ENCODE results near the gene MMAA. TPM values are rescaled to one million over a fixed set of nuclear protein-coding genes. Genes with fewer than 3 reads are reported as not detected.
"Not testable (repeated sequence)": the region's sequence is repeated elsewhere in the genome, so short reads cannot be mapped to it uniquely, and the experiment has no call there.

Gene MMAA
- total RNA-seq = 10 to 100 TPM in 5 of 9 donors, 1 to 10 TPM in 4; 4.8 to 19.3 (median 12.0) TPM
- polyA plus RNA-seq = 10 to 100 TPM; 19.0 to 19.9 (median 19.3) TPM
- long read RNA-seq, donor 1, full-length matches to known transcripts = 2 of 2 reads
- long read RNA-seq, donor 1, partial matches to known transcripts = 0 of 2 reads
- long read RNA-seq, donor 1, other reads (novel, unspliced or antisense) = 0 of 2 reads
- long read RNA-seq, donor 2, full-length matches to known transcripts = 5 of 5 reads
- long read RNA-seq, donor 2, partial matches to known transcripts = 0 of 5 reads
- long read RNA-seq, donor 2, other reads (novel, unspliced or antisense) = 0 of 5 reads
- long read RNA-seq, donor 3, full-length matches to known transcripts = 3 of 3 reads
- long read RNA-seq, donor 3, partial matches to known transcripts = 0 of 3 reads
- long read RNA-seq, donor 3, other reads (novel, unspliced or antisense) = 0 of 3 reads
- long read RNA-seq, donor 4, partial matches to known transcripts = 1 of 3 reads
- long read RNA-seq, donor 4, other reads (novel, unspliced or antisense) = 2 of 3 reads
- long read RNA-seq, donor 5, full-length matches to known transcripts = 11 of 14 reads
- long read RNA-seq, donor 5, partial matches to known transcripts = 2 of 14 reads
- long read RNA-seq, donor 5, other reads (novel, unspliced or antisense) = 1 of 14 reads
- long read RNA-seq, donor 6, partial matches to known transcripts = 1 of 2 reads
- long read RNA-seq, donor 6, other reads (novel, unspliced or antisense) = 1 of 2 reads
- long read RNA-seq, donor 7, full-length matches to known transcripts = 1 of 1 reads
- long read RNA-seq, donor 7, partial matches to known transcripts = 0 of 1 reads
- long read RNA-seq, donor 7, other reads (novel, unspliced or antisense) = 0 of 1 reads
- long read RNA-seq, donor 8, full-length matches to known transcripts = 3 of 3 reads
- long read RNA-seq, donor 8, partial matches to known transcripts = 0 of 3 reads
- long read RNA-seq, donor 8, other reads (novel, unspliced or antisense) = 0 of 3 reads
- long read RNA-seq, donor 9, full-length matches to known transcripts = 1 of 1 reads
- long read RNA-seq, donor 9, partial matches to known transcripts = 0 of 1 reads
- long read RNA-seq, donor 9, other reads (novel, unspliced or antisense) = 0 of 1 reads
- long read RNA-seq, donor 10, full-length matches to known transcripts = 2 of 2 reads
- long read RNA-seq, donor 10, partial matches to known transcripts = 0 of 2 reads
- long read RNA-seq, donor 10, other reads (novel, unspliced or antisense) = 0 of 2 reads

DNA sequence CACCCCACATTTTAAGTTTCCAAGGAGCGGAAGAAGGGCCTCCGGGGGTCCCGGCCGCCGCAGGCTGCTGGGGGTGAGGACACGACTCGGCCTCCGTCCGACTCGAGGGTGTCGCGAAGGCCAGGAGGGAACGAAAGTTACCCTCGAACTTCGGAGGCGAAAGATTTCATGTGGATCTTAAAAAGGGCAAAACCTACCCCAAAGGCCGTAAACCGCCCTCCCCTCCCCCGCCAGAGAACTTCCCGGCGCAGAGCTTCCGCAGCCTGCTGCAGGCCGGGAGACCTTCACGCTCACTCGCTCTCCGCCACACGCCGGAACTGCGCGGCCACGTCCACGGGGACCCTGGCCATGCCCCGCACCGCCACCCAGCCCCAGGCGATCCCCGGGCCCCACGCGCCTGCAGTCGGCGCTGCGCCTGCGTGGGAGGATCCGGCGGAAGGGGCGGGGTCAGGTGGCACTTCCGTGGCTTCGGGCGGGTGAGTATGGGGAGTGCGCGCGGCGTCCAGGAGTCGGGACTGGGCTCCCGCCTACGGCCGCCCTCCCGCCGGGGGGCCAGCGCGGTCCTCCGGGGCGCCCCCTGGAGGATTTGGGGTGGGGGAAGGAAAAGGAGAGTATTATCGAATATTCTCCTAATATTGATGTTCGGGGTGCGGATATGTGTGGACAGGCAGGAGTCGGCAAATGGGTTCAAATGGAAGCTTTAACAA, at the start of gene MMAA:
MMAA (plus strand) TSS at position 454 of the 707 bp plus-strand sequence. CDS start 19,755 bp downstream, outside the sequence.
- DNase-seq = peak; percentile 95 to 96 (median 96)
- Histone ChIP-seq H3K27ac (peak within 1 kb of the TSS; percentile 28 to 98 (median 97)), H3K4me3 (peak within 1 kb of the TSS; percentile 46 to 88 (median 68)), H3K36me3 (replicated peaks in 1 of 2) (no peaks in the 10 kb centered on the region), H3K4me1 (replicated peaks in 1 of 2) (peaks cover 4 to 16% of the 10 kb centered on the region in 2 donors), H3K9me3 (replicated peaks in 1 of 3) (peaks cover 0 to 5% (median 0%) of the 10 kb centered on the region in 3 donors), H3K27me3 (no peaks in the 10 kb centered on the region)
- intact Hi-C loops (cut with DNase I) = loop anchor here in 1 of 2 donors (10.0 kb wide), 1 partner anchor 384 kb away; no protein-coding TSS in a partner anchor
- WGBS, 4 donors = 0 to 2% (median 1%) methylated on average over 21 to 66 of the region's 66 CpGs
- peak; percentile 85 to 96 for TF ChIP-seq POLR2A (IDR thresholded peaks at IDR 0.05)
- TF ChIP-seq, protein P1, sequence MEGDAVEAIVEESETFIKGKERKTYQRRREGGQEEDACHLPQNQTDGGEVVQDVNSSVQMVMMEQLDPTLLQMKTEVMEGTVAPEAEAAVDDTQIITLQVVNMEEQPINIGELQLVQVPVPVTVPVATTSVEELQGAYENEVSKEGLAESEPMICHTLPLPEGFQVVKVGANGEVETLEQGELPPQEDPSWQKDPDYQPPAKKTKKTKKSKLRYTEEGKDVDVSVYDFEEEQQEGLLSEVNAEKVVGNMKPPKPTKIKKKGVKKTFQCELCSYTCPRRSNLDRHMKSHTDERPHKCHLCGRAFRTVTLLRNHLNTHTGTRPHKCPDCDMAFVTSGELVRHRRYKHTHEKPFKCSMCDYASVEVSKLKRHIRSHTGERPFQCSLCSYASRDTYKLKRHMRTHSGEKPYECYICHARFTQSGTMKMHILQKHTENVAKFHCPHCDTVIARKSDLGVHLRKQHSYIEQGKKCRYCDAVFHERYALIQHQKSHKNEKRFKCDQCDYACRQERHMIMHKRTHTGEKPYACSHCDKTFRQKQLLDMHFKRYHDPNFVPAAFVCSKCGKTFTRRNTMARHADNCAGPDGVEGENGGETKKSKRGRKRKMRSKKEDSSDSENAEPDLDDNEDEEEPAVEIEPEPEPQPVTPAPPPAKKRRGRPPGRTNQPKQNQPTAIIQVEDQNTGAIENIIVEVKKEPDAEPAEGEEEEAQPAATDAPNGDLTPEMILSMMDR (IDR thresholded peaks at IDR 0.05) = peak; percentile 41 to 63 (median 54)

DNA sequence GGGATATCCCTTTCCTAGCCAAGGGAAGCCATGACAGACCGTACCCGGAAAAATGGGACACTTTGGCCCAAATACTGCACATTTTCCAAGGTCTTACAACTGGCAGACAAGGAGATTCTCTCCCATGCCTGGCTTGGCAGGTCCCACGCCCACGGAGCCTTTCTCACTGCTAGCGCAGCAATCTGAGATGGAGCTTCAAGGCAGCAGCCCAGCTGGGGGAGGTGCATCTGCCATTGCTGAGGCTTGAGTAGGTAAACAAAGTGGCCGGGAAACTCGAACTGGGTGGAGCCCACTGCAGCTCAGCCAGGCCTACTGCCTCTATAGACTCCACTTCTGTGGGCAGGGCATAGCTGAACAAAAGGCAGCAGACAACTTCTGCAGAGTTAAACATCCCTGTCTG, 44.6 kb upstream of the MMAA start:
- H3K27me3 ChIP-seq = not testable (repeated sequence)
- WGBS, 4 donors = 73 to 100% (median 80%) methylated on average over 2 to 7 of the region's 7 CpGs

DNA sequence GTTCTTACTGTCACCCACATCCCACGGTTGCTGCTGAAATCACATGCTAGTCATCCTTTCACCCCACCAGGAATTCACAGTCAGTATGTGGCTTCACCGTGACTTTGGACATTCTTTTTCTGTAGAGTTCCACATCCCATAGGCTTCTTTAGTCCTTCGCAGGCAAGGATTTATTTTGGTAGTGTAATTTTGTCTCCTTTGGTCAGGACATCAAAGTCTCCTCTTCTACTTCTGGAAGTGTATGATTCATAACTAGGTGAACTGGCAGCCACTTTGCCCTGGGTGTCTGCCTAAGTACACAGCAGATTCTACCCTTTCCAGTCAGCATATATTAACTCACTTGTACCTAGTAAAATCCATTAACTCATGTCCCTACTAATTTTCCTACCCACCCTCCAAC, 38.3 kb upstream of the MMAA start:
- no peak overlapping the region for H3K4me3 ChIP-seq
- no peak for DNase-seq
- intact Hi-C loops (cut with DNase I) = no loop called here
- no peaks in the 10 kb centered on the region for H3K27me3 ChIP-seq
- WGBS, 4 donors = 60 to 78% (median 72%) methylated on average over 3 of the region's 3 CpGs
- TF ChIP-seq, protein P1 (IDR thresholded peaks at IDR 0.05) = no peak
- TF ChIP-seq POLR2A (IDR thresholded peaks at IDR 0.05) = no peak
- H3K36me3 ChIP-seq (replicated peaks in 1 of 2) = no peaks in the 10 kb centered on the region
- H3K4me1 ChIP-seq (replicated peaks in 1 of 2) = no peaks in the 10 kb centered on the region
- H3K27ac ChIP-seq = no peak overlapping the region
- no peaks in the 10 kb centered on the region for H3K9me3 ChIP-seq (replicated peaks in 1 of 3)

More for the DNA sequence above, 44.6 kb upstream of the MMAA start:
- intact Hi-C loops (cut with DNase I); H3K4me3 ChIP-seq; H3K36me3 ChIP-seq (replicated peaks in 1 of 2); H3K9me3 ChIP-seq (replicated peaks in 1 of 3); DNase-seq; H3K27ac ChIP-seq; H3K4me1 ChIP-seq (replicated peaks in 1 of 2): not testable (repeated sequence)

Measured in adrenal gland (tissue), 19 donors.